ENCODE data around the gene SHISA5. TPM values are rescaled to one million over a fixed set of nuclear protein-coding genes. Genes with fewer than 3 reads are reported as not detected.

SHISA5 gene
- total RNA-seq, 1 donor from 2014 or later = 163 TPM

DNA sequence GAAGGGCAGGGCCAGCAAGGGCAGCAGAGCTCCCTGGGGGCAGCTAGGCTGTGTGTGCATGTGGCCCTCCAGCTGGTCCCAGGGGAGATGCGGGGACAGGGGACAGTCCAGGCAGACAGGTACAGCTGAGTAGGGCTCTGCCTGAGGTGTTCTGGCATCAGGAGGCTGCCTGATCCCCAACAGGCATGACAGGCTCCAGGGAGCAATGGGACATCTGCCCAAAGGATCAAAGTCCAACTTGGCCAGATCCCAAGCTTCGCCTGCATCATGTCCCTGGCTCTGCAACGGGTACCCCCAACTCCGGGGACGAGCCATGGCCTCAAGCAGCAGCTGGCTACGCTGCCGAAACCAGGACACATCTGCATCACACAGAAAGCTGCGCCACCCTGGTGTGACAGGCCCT lies 35.6 kb downstream of the SHISA5 start:
- H3K4me1 ChIP-seq = peaks cover 66% of the 10 kb centered on the region

DNA sequence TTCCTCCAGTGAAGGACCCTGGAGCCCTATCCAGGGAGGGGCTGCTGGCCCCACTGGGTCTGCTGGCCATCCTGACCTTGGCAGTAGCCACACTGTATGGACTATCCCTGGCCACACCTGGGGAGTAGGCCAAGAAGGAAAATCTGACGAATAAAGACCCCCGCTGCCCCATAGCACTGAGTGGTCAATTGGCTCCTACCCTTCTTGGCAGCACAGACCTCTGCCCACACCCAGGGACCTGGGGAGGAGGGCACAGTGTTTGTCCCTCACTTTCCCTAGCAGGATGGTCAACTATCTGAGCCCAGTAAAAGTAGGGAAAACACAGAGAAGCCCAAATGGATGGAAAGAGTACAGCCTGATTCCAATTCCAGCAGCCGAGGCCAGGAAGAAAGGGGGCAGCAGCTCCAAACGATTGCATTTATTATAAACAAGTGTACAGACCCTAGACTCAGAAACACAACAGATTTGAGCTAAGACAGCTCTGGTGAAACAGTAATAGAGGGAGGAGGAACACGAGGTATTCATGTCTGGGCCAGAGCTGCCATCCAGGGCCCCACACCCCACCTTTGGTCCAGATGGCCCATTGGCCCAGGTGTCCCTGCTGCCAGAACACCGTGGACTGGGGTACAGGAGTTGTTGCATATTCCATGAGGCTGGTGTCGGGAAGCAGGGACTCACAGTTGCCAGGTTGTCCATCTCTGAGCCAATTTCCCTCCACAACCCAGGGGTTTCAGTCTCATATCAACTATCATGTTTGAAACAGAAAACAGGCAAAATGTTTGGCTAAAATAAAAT lies 36.3 kb downstream of the SHISA5 start:
- Histone ChIP-seq H3K9me3 (no peaks in the 10 kb centered on the region), H3K27ac (peak overlapping the region; percentile 100), H3K36me3 (peaks cover 36% of the 10 kb centered on the region), H3K4me1 (peaks cover 63% of the 10 kb centered on the region), H3K4me3 (peak overlapping the region; percentile 66), H3K27me3 (no peaks in the 10 kb centered on the region)
- ATAC-seq (no peak), DNase-seq (no peak)
- intact Hi-C loops (cut with DNase I) = no loop called here
- TF ChIP-seq, protein P1, sequence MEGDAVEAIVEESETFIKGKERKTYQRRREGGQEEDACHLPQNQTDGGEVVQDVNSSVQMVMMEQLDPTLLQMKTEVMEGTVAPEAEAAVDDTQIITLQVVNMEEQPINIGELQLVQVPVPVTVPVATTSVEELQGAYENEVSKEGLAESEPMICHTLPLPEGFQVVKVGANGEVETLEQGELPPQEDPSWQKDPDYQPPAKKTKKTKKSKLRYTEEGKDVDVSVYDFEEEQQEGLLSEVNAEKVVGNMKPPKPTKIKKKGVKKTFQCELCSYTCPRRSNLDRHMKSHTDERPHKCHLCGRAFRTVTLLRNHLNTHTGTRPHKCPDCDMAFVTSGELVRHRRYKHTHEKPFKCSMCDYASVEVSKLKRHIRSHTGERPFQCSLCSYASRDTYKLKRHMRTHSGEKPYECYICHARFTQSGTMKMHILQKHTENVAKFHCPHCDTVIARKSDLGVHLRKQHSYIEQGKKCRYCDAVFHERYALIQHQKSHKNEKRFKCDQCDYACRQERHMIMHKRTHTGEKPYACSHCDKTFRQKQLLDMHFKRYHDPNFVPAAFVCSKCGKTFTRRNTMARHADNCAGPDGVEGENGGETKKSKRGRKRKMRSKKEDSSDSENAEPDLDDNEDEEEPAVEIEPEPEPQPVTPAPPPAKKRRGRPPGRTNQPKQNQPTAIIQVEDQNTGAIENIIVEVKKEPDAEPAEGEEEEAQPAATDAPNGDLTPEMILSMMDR (IDR thresholded peaks at IDR 0.05) = no peak

More for the DNA sequence above, 35.6 kb downstream of the SHISA5 start:
- TF ChIP-seq, protein P1 (IDR thresholded peaks at IDR 0.05) = no peak
- Histone ChIP-seq H3K27ac (peak overlapping the region; percentile 100), H3K27me3 (no peaks in the 10 kb centered on the region), H3K9me3 (no peaks in the 10 kb centered on the region), H3K4me3 (no peak overlapping the region), H3K36me3 (peaks cover 36% of the 10 kb centered on the region)
- intact Hi-C loops (cut with DNase I) = no loop called here
- ATAC-seq (no peak), DNase-seq (no peak)

DNA sequence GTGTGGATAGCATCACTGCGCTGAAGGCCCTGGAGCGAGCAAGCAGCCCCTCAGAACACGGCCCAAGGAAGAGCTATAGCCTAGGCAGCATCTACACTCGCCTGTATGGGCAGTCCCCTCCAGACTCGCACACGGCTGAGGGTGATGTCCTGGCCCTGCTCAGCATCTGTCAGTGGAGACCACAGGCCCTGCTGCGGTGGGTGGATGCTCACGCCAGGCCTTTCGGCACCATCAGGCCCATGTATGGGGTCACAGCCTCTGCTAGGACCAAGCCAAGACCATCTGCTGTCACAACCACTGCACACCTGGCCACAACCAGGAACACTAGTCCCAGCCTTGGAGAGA lies 36.9 kb downstream of the SHISA5 start:
- no peak for ATAC-seq
- Histone ChIP-seq H3K4me3 (peak overlapping the region; percentile 66), H3K9me3 (no peaks in the 10 kb centered on the region), H3K36me3 (peaks cover 36% of the 10 kb centered on the region), H3K27ac (peak overlapping the region; percentile 100), H3K27me3 (no peaks in the 10 kb centered on the region), H3K4me1 (peaks cover 62% of the 10 kb centered on the region)
- TF ChIP-seq, protein P1 (IDR thresholded peaks at IDR 0.05) = no peak
- intact Hi-C loops (cut with DNase I) = no loop called here
- no peak for DNase-seq

DNA sequence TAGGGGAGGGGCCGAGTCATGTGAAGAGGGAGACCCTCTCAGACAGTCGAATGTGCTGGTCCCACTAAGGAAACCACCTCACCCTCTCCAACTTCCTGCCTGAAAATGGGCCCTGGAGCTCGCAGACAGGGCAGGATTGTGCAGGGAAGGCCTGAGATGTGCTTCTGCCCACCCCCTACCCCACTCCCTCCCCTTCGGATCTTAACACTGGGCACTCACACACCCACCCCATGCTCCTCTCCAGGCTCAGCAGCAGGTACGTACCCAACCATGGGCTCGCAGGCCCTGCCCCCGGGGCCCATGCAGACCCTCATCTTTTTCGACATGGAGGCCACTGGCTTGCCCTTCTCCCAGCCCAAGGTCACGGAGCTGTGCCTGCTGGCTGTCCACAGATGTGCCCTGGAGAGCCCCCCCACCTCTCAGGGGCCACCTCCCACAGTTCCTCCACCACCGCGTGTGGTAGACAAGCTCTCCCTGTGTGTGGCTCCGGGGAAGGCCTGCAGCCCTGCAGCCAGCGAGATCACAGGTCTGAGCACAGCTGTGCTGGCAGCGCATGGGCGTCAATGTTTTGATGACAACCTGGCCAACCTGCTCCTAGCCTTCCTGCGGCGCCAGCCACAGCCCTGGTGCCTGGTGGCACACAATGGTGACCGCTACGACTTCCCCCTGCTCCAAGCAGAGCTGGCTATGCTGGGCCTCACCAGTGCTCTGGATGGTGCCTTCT lies 37.4 kb downstream of the SHISA5 start:
- ATAC-seq (peak; percentile 22), DNase-seq (peak; percentile 68)
- Histone ChIP-seq H3K27ac (peak overlapping the region; percentile 100), H3K4me3 (peak overlapping the region; percentile 66), H3K4me1 (peaks cover 57% of the 10 kb centered on the region), H3K36me3 (peaks cover 36% of the 10 kb centered on the region), H3K9me3 (no peaks in the 10 kb centered on the region), H3K27me3 (no peaks in the 10 kb centered on the region)
- TF ChIP-seq, protein P1 (IDR thresholded peaks at IDR 0.05) = no peak
- intact Hi-C loops (cut with DNase I) = no loop called here

DNA sequence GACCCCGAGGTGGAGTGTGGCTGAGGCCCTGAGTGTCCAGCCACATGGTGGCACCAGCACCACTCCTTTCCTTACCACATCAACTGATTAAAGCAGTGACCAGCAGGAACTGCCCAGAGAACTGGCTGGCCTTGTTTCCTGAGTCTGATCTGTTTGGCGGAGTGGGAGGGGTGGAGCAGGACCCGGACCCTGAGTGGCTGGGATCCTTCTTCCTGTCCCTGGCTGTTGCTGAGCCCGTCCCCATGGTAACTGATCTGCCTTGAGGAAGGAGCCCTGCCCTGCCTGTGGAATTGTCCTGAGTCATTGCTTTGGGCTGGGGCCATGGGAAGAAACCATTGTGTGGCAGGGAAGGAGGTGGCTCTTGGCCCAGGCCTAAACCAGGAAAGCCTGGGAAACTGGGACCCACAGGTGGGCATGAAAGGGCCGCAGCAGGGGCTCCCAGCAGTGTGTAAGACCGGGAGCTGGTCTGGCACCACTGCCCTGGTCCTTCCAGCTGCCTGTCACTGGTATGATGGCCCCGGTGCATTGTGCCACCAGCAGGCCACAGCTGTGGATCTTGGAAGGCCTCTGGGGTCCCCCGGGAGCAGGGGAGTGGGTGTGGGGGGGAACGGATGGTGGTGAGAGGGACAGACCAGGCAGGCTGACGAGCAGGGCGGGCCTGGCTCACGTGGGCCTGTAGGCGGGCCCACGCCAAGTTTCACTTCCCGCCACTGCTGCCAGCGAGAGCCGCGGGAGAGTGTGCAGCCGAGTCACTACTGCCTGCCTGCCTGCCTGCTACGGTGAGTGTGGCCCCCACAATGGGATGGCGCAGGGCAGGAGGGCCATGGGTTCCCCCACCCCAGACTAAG lies 38.2 kb downstream of the SHISA5 start:
- peak; percentile 95 for DNase-seq
- intact Hi-C loops (cut with DNase I) = loop anchor here (2.0 kb wide), 1 partner anchor 83 kb away; no protein-coding TSS in a partner anchor

More for the DNA sequence above, 38.2 kb downstream of the SHISA5 start:
- H3K27ac ChIP-seq = peak overlapping the region; percentile 100
- peaks cover 49% of the 10 kb centered on the region for H3K4me1 ChIP-seq
- TF ChIP-seq, protein P1 (IDR thresholded peaks at IDR 0.05) = peak; percentile 70
- H3K4me3 ChIP-seq = peak overlapping the region; percentile 66
- H3K36me3 ChIP-seq = peaks cover 43% of the 10 kb centered on the region
- peak; percentile 94 for ATAC-seq
- no peaks in the 10 kb centered on the region for H3K9me3 ChIP-seq
- H3K27me3 ChIP-seq = no peaks in the 10 kb centered on the region

Data from upper lobe of right lung (tissue), 1 donor.